MCF 10A (cell line): ENCODE results near the gene NEK5. TPM values are rescaled to one million over a fixed set of nuclear protein-coding genes. Genes with fewer than 3 reads are reported as not detected.
A peak's percentile ranks its signal among the peaks of the same experiment; 100 is the strongest.

Source experiments
- BruUV-seq: library from RNA; stranded (reverse); fragments of 400-500 nt; replicated peaks from 2 replicates; lab custom pipeline; 2021; lab: Mats Ljungman, UMichigan
- CTCF ChIA-PET: fragments of 300-600 bp; sonication (Branson Sonifier 250); formaldehyde crosslinking; extraction: SDS; loops from one replicate; lab custom pipeline; 2021; ENCODE audit warnings: antibody characterized with exemption, inconsistent platforms; lab: Yijun Ruan, JAX
- POLR2A ChIA-PET: fragments of 300-600, 350-650 bp; sonication (Branson Sonifier 250); formaldehyde crosslinking; extraction: SDS; loops from one replicate; lab custom pipeline; 2020; ENCODE audit warnings: antibody characterized with exemption, inconsistent platforms; lab: Yijun Ruan, JAX
- DNase-seq: peaks from one replicate; pipeline ENCODE4 v3.0.0-alpha.2; 2018; ENCODE audit not compliant: unreplicated experiment
- H3K27ac Mint-ChIP-seq: one replicate; pipeline ENCODE4 v1.8.0; 2022; ENCODE audit warnings: mild to moderate bottlenecking, low read depth, mixed read lengths; ENCODE audit not compliant: unreplicated experiment
- H3K27me3 Mint-ChIP-seq: one replicate; pipeline ENCODE4 v1.8.0; 2022; ENCODE audit warnings: mixed read lengths; ENCODE audit not compliant: insufficient read depth, unreplicated experiment
- H3K36me3 Mint-ChIP-seq: one replicate; pipeline ENCODE4 v1.8.0; 2022; ENCODE audit warnings: mild to moderate bottlenecking, moderate library complexity, mixed read lengths; ENCODE audit not compliant: insufficient read depth, unreplicated experiment
- H3K4me1 Mint-ChIP-seq: one replicate; pipeline ENCODE4 v1.8.0; 2022; ENCODE audit warnings: mixed read lengths; ENCODE audit not compliant: insufficient read depth, unreplicated experiment
- H3K4me3 Mint-ChIP-seq: one replicate; pipeline ENCODE4 v1.8.0; 2022; ENCODE audit warnings: mild to moderate bottlenecking, moderate library complexity, mixed read lengths; ENCODE audit not compliant: unreplicated experiment
- H3K9me3 Mint-ChIP-seq: one replicate; pipeline ENCODE4 v1.8.0; 2022; ENCODE audit warnings: mixed read lengths; ENCODE audit not compliant: unreplicated experiment
- CTCF ChIP-seq: fragments of 200-600 bp; IDR thresholded peaks from one replicate; pipeline ENCODE4 v1.8.0; 2022; ENCODE audit warnings: antibody characterized with exemption, mild to moderate bottlenecking; ENCODE audit not compliant: unreplicated experiment
- intact Hi-C: fragments of 100-400 bp; cut with micrococcal nuclease; formaldehyde crosslinking; loops from 2 replicates; pipeline ENCODE4 v1.14.1; 2022
- total RNA-seq: library from RNA; stranded (reverse); gene quantifications from 2 replicates; pipeline ENCODE4 v1.2.3, GENCODE V29; 2022

The NEK5 gene
- total RNA-seq, 1 experiment from 2014 or later, result 0.21 TPM

- CTCF ChIA-PET, result interaction anchor here (0.5 to 6.9 kb wide), 47 partner anchors 9 to 1003 kb away, joined by 3 to 126 read pairs (median 5); partner anchors contain the start of genes ALG11 and NEK3
- POLR2A ChIA-PET, result interaction anchor here (0.7 to 2.3 kb wide), 16 partner anchors 11 to 445 kb away, joined by 3 to 8 read pairs (median 4); partner anchors contain the start of gene ALG11
- H3K27me3 Mint-ChIP-seq, result no peaks in the 10 kb centered on the region
- peak; percentile 80 for DNase-seq
- intact Hi-C loops, result loop anchor here (1.0 to 10.0 kb wide), 6 partner anchors 57 to 841 kb away; no protein-coding TSS in a partner anchor
- H3K9me3 Mint-ChIP-seq, result no peaks in the 10 kb centered on the region
- H3K36me3 Mint-ChIP-seq, result peaks cover 16% of the 10 kb centered on the region
- H3K4me1 Mint-ChIP-seq, result peaks cover 5% of the 10 kb centered on the region
- H3K4me3 Mint-ChIP-seq, result peak overlapping the region; percentile 78
- H3K27ac Mint-ChIP-seq, result no peak overlapping the region
- peak; percentile 79 for TF ChIP-seq CTCF
- no TSS peak for BruUV-seq
Observed at GRCh38 chr13:52127783-52128702, 830 bp downstream of the NEK5 start.

GRCh38 chr13:52127378-52127777 is 1.5 kb downstream of the NEK5 start:
- Mint-ChIP-seq H3K27ac (no peak overlapping the region), H3K4me3 (peak overlapping the region; percentile 78), H3K36me3 (peaks cover 10% of the 10 kb centered on the region), H3K9me3 (no peaks in the 10 kb centered on the region), H3K27me3 (no peaks in the 10 kb centered on the region), H3K4me1 (peaks cover 5% of the 10 kb centered on the region)
- intact Hi-C loops, result loop anchor here (1.0 to 10.0 kb wide), 6 partner anchors 56 to 840 kb away; no protein-coding TSS in a partner anchor
- BruUV-seq, result no TSS peak
- POLR2A ChIA-PET, result interaction anchor here (0.6 to 2.3 kb wide), 17 partner anchors 10 to 325 kb away, joined by 3 to 8 read pairs (median 4); partner anchors contain the start of gene ALG11
- no peak for TF ChIP-seq CTCF
- DNase-seq, result no peak
- CTCF ChIA-PET, result interaction anchor here (0.5 to 6.9 kb wide), 37 partner anchors 10 to 327 kb away, joined by 3 to 126 read pairs (median 5); partner anchors contain the start of genes ALG11 and NEK3

- BruUV-seq, result no TSS peak
- no peak for DNase-seq
- no peaks in the 10 kb centered on the region for H3K27me3 Mint-ChIP-seq
- no peaks in the 10 kb centered on the region for H3K4me1 Mint-ChIP-seq
- ChIA-PET CTCF (interaction anchor here (0.7 to 6.9 kb wide), 7 partner anchors 54 to 311 kb away, joined by 3 to 126 read pairs (median 9); no protein-coding TSS in a partner anchor), POLR2A (interaction anchor here (1.2 kb wide), 1 partner anchor 113 kb away, joined by 3 read pairs; the partner anchor contains the start of gene ALG11)
- no peak for TF ChIP-seq CTCF
- no peaks in the 10 kb centered on the region for H3K9me3 Mint-ChIP-seq
- no peak overlapping the region for H3K27ac Mint-ChIP-seq
- no peaks in the 10 kb centered on the region for H3K36me3 Mint-ChIP-seq
- intact Hi-C loops, result loop anchor here (5.0 to 10.0 kb wide), 2 partner anchors 69 to 838 kb away; no protein-coding TSS in a partner anchor
- H3K4me3 Mint-ChIP-seq, result no peak overlapping the region
Observed at GRCh38 chr13:52125547-52125946, 3.3 kb downstream of the NEK5 start.

- Mint-ChIP-seq H3K27me3 (peaks cover 14% of the 10 kb centered on the region), H3K27ac (no peak overlapping the region), H3K4me1 (no peaks in the 10 kb centered on the region), H3K4me3 (no peak overlapping the region), H3K9me3 (no peaks in the 10 kb centered on the region), H3K36me3 (no peaks in the 10 kb centered on the region)
- CTCF ChIA-PET, result interaction anchor here (1.1 to 1.2 kb wide), 2 partner anchors 15 to 38 kb away, joined by 3 read pairs; no protein-coding TSS in a partner anchor
- POLR2A ChIA-PET, result no interaction called here
- BruUV-seq, result no TSS peak
- no peak for TF ChIP-seq CTCF
- no peak for DNase-seq
- intact Hi-C loops, result no loop called here
Observed at GRCh38 chr13:52118595-52118994, 10.3 kb downstream of the NEK5 start.
